ENCODE results near the gene DARS1.

DNA sequence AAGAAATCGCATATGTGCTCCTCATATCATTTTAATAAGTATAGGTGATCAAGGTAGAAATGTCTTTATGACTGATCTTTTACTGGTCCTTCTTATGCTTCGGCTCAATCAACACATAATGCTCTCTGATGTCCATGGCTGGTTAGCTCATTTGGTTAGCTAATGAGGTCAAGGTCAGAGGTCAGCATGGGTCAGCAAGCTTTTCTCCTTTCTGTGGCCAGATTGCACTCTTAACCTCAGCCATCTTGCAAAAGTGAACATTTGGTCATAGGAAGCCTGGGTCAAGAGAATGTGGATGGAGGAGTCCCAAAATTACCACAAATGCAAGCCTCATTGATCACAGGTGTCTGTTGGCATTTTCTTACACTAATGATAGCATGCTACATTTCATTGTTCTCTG, 35.4 kb upstream of the DARS1 start:
- TF ChIP-seq, protein P1, sequence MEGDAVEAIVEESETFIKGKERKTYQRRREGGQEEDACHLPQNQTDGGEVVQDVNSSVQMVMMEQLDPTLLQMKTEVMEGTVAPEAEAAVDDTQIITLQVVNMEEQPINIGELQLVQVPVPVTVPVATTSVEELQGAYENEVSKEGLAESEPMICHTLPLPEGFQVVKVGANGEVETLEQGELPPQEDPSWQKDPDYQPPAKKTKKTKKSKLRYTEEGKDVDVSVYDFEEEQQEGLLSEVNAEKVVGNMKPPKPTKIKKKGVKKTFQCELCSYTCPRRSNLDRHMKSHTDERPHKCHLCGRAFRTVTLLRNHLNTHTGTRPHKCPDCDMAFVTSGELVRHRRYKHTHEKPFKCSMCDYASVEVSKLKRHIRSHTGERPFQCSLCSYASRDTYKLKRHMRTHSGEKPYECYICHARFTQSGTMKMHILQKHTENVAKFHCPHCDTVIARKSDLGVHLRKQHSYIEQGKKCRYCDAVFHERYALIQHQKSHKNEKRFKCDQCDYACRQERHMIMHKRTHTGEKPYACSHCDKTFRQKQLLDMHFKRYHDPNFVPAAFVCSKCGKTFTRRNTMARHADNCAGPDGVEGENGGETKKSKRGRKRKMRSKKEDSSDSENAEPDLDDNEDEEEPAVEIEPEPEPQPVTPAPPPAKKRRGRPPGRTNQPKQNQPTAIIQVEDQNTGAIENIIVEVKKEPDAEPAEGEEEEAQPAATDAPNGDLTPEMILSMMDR (IDR thresholded peaks at IDR 0.05) = no peak
- TF ChIP-seq POLR2A (IDR thresholded peaks at IDR 0.05) (no peak), POLR2AphosphoS5 (IDR thresholded peaks at IDR 0.05) (no peak)

All from breast epithelium (tissue), 3 donors.